Neuronal stem cell (in vitro differentiated cells): ENCODE data around the gene MT1A.
"Not testable (repeated sequence)": the region's sequence is repeated elsewhere in the genome, so short reads cannot be mapped to it uniquely, and the experiment has no call there.

Experiments used
- DNase-seq: peaks from one replicate; pipeline ENCODE4 v3.0.0-alpha.2; 2013; ENCODE audit warnings: low spot score
- H2AFZ ChIP-seq: one replicate; pipeline ENCODE4 v1.6.1; 2013; ENCODE audit warnings: mild to moderate bottlenecking, low read length, inconsistent platforms
- H2AK5ac ChIP-seq: 2 replicates; pipeline ENCODE4 v1.6.1; 2013; ENCODE audit warnings: low read depth, mild to moderate bottlenecking, inconsistent platforms, low read length, moderate library complexity, mixed read lengths
- H2BK120ac ChIP-seq: 2 replicates; pipeline ENCODE4 v1.6.1; 2013; ENCODE audit warnings: low read depth, mild to moderate bottlenecking, inconsistent platforms, low read length, moderate library complexity, mixed read lengths
- H2BK12ac ChIP-seq: one replicate; pipeline ENCODE4 v1.6.1; 2013; ENCODE audit warnings: low read length, inconsistent platforms
- H2BK15ac ChIP-seq: 2 replicates; pipeline ENCODE4 v1.6.1; 2013; ENCODE audit warnings: mild to moderate bottlenecking, low read length, inconsistent platforms, mixed read lengths
- H2BK5ac ChIP-seq: one replicate; pipeline ENCODE4 v1.6.1; 2013; ENCODE audit warnings: inconsistent platforms, mild to moderate bottlenecking, low read length, moderate library complexity
- H3K14ac ChIP-seq: one replicate; pipeline ENCODE4 v1.6.1; 2013; ENCODE audit warnings: low read length, inconsistent platforms
- H3K18ac ChIP-seq: 2 replicates; pipeline ENCODE4 v1.6.1; 2013; ENCODE audit warnings: low read length, inconsistent platforms
- H3K23ac ChIP-seq: 2 replicates; pipeline ENCODE4 v1.6.1; 2013; ENCODE audit warnings: low read depth, mild to moderate bottlenecking, mixed read lengths, low read length, inconsistent platforms; ENCODE audit not compliant: poor library complexity
- H3K27ac ChIP-seq: replicated peaks from 3 replicates; pipeline ENCODE4 v1.5.1; 2013; ENCODE audit warnings: low read length, inconsistent platforms
- H3K27me3 ChIP-seq, 3 experiments: 2 replicates each; pipeline ENCODE4 v1.6.1; 2013; ENCODE audit warnings: low read length in 3 of 3, mild to moderate bottlenecking in 2 of 3, inconsistent platforms in 1 of 3, low read depth in 1 of 3, mixed read lengths in 1 of 3, moderate library complexity in 1 of 3; ENCODE audit not compliant: control insufficient read depth in 3 of 3, insufficient read depth in 3 of 3
- H3K36me3 ChIP-seq, 2 donors: replicated peaks in 1 of 2; 2 replicates each; pipeline ENCODE4 v1.6.1; 2013; ENCODE audit warnings: low read length in 2 of 2; ENCODE audit not compliant: control insufficient read depth in 2 of 2, insufficient read depth in 2 of 2
- H3K4ac ChIP-seq: 2 replicates; pipeline ENCODE4 v1.6.1; 2013; ENCODE audit warnings: inconsistent platforms, mild to moderate bottlenecking, low read length, moderate library complexity
- H3K4me1 ChIP-seq, 2 donors: 1 replicate in 1 of 2; 2 replicates in 1 of 2; pipeline ENCODE4 v1.6.1; 2013; ENCODE audit warnings: low read length in 2 of 2, low read depth in 1 of 2; ENCODE audit not compliant: control insufficient read depth in 2 of 2, insufficient read depth in 1 of 2
- H3K4me2 ChIP-seq: one replicate; pipeline ENCODE4 v1.6.1; 2013; ENCODE audit warnings: mild to moderate bottlenecking, low read length, inconsistent platforms; ENCODE audit not compliant: insufficient read depth, poor library complexity, severe bottlenecking
- H3K4me3 ChIP-seq, 2 donors: 2 replicates each; pipeline ENCODE4 v1.5.1; 2013; ENCODE audit warnings: low read length in 2 of 2, mild to moderate bottlenecking in 2 of 2, inconsistent platforms in 1 of 2, moderate library complexity in 1 of 2
- H3K79me1 ChIP-seq: one replicate; pipeline ENCODE4 v1.6.1; 2013; ENCODE audit warnings: low read depth, mild to moderate bottlenecking, inconsistent platforms, low read length, moderate library complexity
- H3K9ac ChIP-seq: one replicate; pipeline ENCODE4 v1.6.1; 2013; ENCODE audit warnings: mild to moderate bottlenecking, low read depth, low read length, inconsistent platforms; ENCODE audit not compliant: poor library complexity
- H3K9me3 ChIP-seq, 2 donors: replicated peaks in 1 of 2; 2 replicates each; pipeline versions ENCODE3 to v1.6.1; 2013; ENCODE audit warnings: low read length in 2 of 2, mild to moderate bottlenecking in 2 of 2, inconsistent platforms in 1 of 2, low read depth in 1 of 2, mixed read lengths in 1 of 2, moderate library complexity in 1 of 2; ENCODE audit not compliant: control insufficient read depth in 2 of 2, insufficient read depth in 1 of 2
- H4K8ac ChIP-seq: one replicate; pipeline ENCODE4 v1.6.1; 2013; ENCODE audit warnings: low read depth, mild to moderate bottlenecking, inconsistent platforms, low read length, moderate library complexity
- H4K91ac ChIP-seq: one replicate; pipeline ENCODE4 v1.6.1; 2013; ENCODE audit warnings: low read length, low read depth, mild to moderate bottlenecking, inconsistent platforms; ENCODE audit not compliant: poor library complexity
- WGBS, 2 donors: extraction: QIAGEN DNeasy Blood & Tissue Kit; methylation state at CpG; one replicate each; pipeline ENCODE4 v1.1.7; 2013; ENCODE audit warnings: missing lambda C conversion rate in 2 of 2, mixed read lengths in 1 of 2; ENCODE audit not compliant: insufficient read length in 2 of 2, insufficient replicate concordance in 1 of 2; ENCODE audit errors: extremely low coverage in 2 of 2; 5-methylcytosine and 5-hydroxymethylcytosine counted together

MT1A gene

DNA sequence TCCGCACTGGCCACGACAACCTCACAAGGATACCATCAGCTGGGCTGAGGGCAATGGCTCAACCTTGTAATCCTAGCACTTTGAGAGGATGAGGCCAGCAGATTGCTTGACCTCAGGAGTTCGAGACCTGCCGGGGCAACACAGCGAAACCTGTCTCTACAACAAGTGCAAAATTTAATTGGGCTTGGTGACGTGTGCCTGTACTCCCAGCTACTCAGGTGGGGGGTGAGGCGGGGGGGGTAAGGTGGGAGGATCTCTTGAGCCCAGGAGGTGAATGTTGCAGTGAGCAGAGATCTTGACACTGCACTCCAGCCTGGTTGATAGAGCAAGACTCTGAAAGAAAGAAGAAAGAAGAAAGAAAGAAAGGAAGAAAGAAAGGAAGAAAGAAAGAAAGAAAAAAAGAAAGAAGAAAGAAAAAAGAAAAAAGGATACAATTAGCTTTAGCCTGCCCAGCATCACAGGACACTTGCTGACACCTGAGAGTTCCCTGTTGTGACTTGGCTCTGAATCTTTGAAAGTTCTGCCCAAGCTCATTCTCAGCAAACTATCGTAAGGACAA is 18.0 kb upstream of the MT1A start:
- H3K79me1 ChIP-seq, result no peaks in the 10 kb centered on the region
- H3K9me3 ChIP-seq, result peaks cover 0 to 5% of the 10 kb centered on the region in 2 donors
- no peak overlapping the region for H3K14ac ChIP-seq
- H3K4me3 ChIP-seq, result no peak overlapping the region
- no peak overlapping the region for H3K4me2 ChIP-seq
- H3K18ac ChIP-seq, result no peak overlapping the region
- H3K36me3 ChIP-seq, result no peaks in the 10 kb centered on the region
- peaks cover 25 to 92% (median 64%) of the 10 kb centered on the region in 3 experiments for H3K27me3 ChIP-seq
- H2BK15ac ChIP-seq, result no peak overlapping the region
- no peak overlapping the region for H4K91ac ChIP-seq
- no peak overlapping the region for H2BK12ac ChIP-seq
- H3K23ac ChIP-seq, result no peak overlapping the region
- H3K4ac ChIP-seq, result no peak overlapping the region
- no peak overlapping the region for H3K27ac ChIP-seq
- no peak overlapping the region for H2AK5ac ChIP-seq
- no peak for DNase-seq
- no CpG with 5 or more reads among the region's 8 CpGs for WGBS, 2 donors
- no peak overlapping the region for H2AFZ ChIP-seq
- peaks cover 0 to 11% of the 10 kb centered on the region in 2 donors for H3K4me1 ChIP-seq
- no peak overlapping the region for H2BK120ac ChIP-seq
- no peak overlapping the region for H3K9ac ChIP-seq
- no peak overlapping the region for H4K8ac ChIP-seq
- no peak overlapping the region for H2BK5ac ChIP-seq

- not testable (repeated sequence) for H3K36me3 ChIP-seq, H2BK15ac ChIP-seq, H4K8ac ChIP-seq, H4K91ac ChIP-seq, H3K18ac ChIP-seq, H3K9me3 ChIP-seq, H3K4me2 ChIP-seq, H3K4ac ChIP-seq, H2BK5ac ChIP-seq, H2BK12ac ChIP-seq, H3K79me1 ChIP-seq, H3K27ac ChIP-seq, H2AK5ac ChIP-seq, DNase-seq, H3K4me3 ChIP-seq, H3K9ac ChIP-seq, H3K23ac ChIP-seq, H3K14ac ChIP-seq, H2BK120ac ChIP-seq, H2AFZ ChIP-seq
- Histone ChIP-seq H3K27me3 (peaks cover 34 to 93% (median 68%) of the 10 kb centered on the region in 3 experiments), H3K4me1 (peaks cover 4 to 11% of the 10 kb centered on the region in 2 donors)
- WGBS, 2 donors, result no CpG with 5 or more reads among the region's 4 CpGs
Observed at GRCh38 chr16:56621665-56622445, 16.6 kb upstream of the MT1A start.

GRCh38 chr16:56623184-56623583 is 15.3 kb upstream of the MT1A start:
- not testable (repeated sequence) for H2BK5ac ChIP-seq, H2BK15ac ChIP-seq, DNase-seq, H3K4ac ChIP-seq, H3K4me3 ChIP-seq, H3K18ac ChIP-seq, H4K91ac ChIP-seq, H2AFZ ChIP-seq, H3K27ac ChIP-seq, H4K8ac ChIP-seq, H3K9ac ChIP-seq, H3K14ac ChIP-seq, H3K4me1 ChIP-seq, H3K79me1 ChIP-seq, H3K23ac ChIP-seq, H2BK12ac ChIP-seq, H2AK5ac ChIP-seq, H3K9me3 ChIP-seq, H2BK120ac ChIP-seq, H3K4me2 ChIP-seq, H3K36me3 ChIP-seq
- H3K27me3 ChIP-seq, result peaks cover 24 to 88% (median 63%) of the 10 kb centered on the region in 3 experiments
- WGBS, 2 donors, result no CpG with 5 or more reads among the region's 5 CpGs

DNA sequence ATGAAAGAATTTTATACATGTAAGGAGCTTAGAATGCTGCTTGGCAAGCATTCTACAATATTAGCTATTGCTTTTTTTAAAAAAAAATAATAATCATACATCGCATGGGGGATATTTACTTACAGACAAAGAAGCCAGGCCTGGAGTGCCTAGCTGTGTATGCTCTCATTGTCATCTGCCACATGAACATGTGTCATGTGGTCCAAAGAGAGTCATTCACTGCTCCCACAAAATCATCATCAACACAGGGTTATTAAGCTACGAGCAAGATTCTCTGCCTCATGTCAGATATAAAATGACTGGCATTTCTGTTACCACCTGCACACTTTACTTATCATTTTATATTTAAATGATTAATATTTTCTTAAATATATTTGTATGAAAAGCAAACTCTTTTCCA is 14.8 kb upstream of the MT1A start:
- Histone ChIP-seq H3K9ac (no peak overlapping the region), H3K23ac (no peak overlapping the region), H2BK5ac (no peak overlapping the region), H2BK120ac (no peak overlapping the region), H3K4me1 (peaks cover 4 to 6% of the 10 kb centered on the region in 2 donors), H3K4me2 (no peak overlapping the region), H3K9me3 (no peaks in the 10 kb centered on the region), H3K79me1 (no peaks in the 10 kb centered on the region), H2AK5ac (no peak overlapping the region), H2AFZ (no peak overlapping the region), H3K14ac (no peak overlapping the region), H3K4ac (no peak overlapping the region), H2BK15ac (no peak overlapping the region), H4K8ac (no peak overlapping the region), H4K91ac (no peak overlapping the region), H3K27me3 (peaks cover 22 to 88% (median 63%) of the 10 kb centered on the region in 3 experiments), H3K27ac (no peak overlapping the region), H3K4me3 (no peak overlapping the region), H3K18ac (no peak overlapping the region), H3K36me3 (no peaks in the 10 kb centered on the region), H2BK12ac (no peak overlapping the region)
- WGBS, 2 donors, result no CpG with 5 or more reads among the region's 2 CpGs
- DNase-seq, result no peak
